RWPE2 (cell line): Measurements from ENCODE around the gene VPS41.

Experiments used
- ATAC-seq: fragments of 200-7000 bp; cut with Tn5 transposase; 3 replicates; pipeline ENCODE4 v1.9.1; 2021; ENCODE audit warnings: low read depth
- DNase-seq: peaks from one replicate; pipeline ENCODE4 v3.0.0-alpha.2; 2020; ENCODE audit warnings: low spot score
- H3K27ac ChIP-seq: fragments of 450-650 bp; 2 replicates; pipeline ENCODE4 v1.5.1; 2017; ENCODE audit warnings: mild to moderate bottlenecking; ENCODE audit not compliant: poor library complexity, severe bottlenecking
- H3K27me3 ChIP-seq: fragments of 250-450 bp; sonication (Bioruptor Pico); 2 replicates; pipeline ENCODE4 v1.5.1; 2021; ENCODE audit warnings: mild to moderate bottlenecking, moderate library complexity; ENCODE audit not compliant: insufficient read depth, poor library complexity, severe bottlenecking
- H3K36me3 ChIP-seq: fragments of 250-450 bp; sonication (Bioruptor Pico); 2 replicates; pipeline ENCODE4 v1.5.1; 2020; ENCODE audit warnings: low read depth, mild to moderate bottlenecking, moderate library complexity
- H3K4me1 ChIP-seq: fragments of 250-450 bp; sonication (Bioruptor Pico); 2 replicates; pipeline ENCODE4 v1.5.1; 2021; ENCODE audit warnings: mild to moderate bottlenecking, moderate library complexity; ENCODE audit not compliant: insufficient read depth, poor library complexity, severe bottlenecking
- H3K4me3 ChIP-seq: fragments of 250-450 bp; sonication (Bioruptor Pico); 2 replicates; pipeline ENCODE4 v1.5.1; 2021; ENCODE audit warnings: mild to moderate bottlenecking, moderate library complexity; ENCODE audit not compliant: severe bottlenecking
- H3K9me3 ChIP-seq: fragments of 250-450 bp; sonication (Bioruptor Pico); 2 replicates; pipeline ENCODE4 v1.5.1; 2021; ENCODE audit warnings: mild to moderate bottlenecking, moderate library complexity; ENCODE audit not compliant: severe bottlenecking
- CTCF ChIP-seq: fragments of 450-650 bp; IDR thresholded peaks from one replicate; pipeline ENCODE4 v1.5.1; 2017; ENCODE audit warnings: mild to moderate bottlenecking, moderate library complexity; ENCODE audit not compliant: poor library complexity, severe bottlenecking

The VPS41 gene

GRCh38 chr7:38886265-38886664 lies 22.7 kb downstream of the VPS41 start:
- Histone ChIP-seq H3K4me3 (no peak overlapping the region), H3K27ac (no peak overlapping the region), H3K36me3 (no peaks in the 10 kb centered on the region), H3K27me3 (no peaks in the 10 kb centered on the region), H3K4me1 (peaks cover 6% of the 10 kb centered on the region), H3K9me3 (peaks cover 3% of the 10 kb centered on the region)
- no peak for DNase-seq
- TF ChIP-seq CTCF: no peak
- no peak for ATAC-seq

DNA sequence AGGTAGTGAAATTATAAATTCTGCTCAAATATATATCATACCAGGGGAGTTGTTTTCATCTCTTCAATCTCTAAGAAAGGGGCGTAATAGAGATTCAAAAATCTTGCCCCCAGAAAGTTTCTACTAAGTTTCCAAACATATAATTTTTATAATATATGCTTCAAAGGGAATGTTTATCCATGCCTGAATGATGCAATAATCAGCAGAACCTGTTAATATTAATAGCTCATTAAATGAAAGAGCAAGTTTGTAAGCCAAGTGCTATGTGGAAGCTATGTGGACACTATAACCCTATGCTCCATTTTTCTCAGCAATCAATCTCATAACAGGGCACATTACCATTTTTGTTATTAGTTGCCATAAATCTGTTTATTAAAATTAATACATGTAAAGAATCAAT lies 25.3 kb downstream of the VPS41 start:
- no peaks in the 10 kb centered on the region for H3K9me3 ChIP-seq
- no peak for TF ChIP-seq CTCF
- DNase-seq: no peak

DNA sequence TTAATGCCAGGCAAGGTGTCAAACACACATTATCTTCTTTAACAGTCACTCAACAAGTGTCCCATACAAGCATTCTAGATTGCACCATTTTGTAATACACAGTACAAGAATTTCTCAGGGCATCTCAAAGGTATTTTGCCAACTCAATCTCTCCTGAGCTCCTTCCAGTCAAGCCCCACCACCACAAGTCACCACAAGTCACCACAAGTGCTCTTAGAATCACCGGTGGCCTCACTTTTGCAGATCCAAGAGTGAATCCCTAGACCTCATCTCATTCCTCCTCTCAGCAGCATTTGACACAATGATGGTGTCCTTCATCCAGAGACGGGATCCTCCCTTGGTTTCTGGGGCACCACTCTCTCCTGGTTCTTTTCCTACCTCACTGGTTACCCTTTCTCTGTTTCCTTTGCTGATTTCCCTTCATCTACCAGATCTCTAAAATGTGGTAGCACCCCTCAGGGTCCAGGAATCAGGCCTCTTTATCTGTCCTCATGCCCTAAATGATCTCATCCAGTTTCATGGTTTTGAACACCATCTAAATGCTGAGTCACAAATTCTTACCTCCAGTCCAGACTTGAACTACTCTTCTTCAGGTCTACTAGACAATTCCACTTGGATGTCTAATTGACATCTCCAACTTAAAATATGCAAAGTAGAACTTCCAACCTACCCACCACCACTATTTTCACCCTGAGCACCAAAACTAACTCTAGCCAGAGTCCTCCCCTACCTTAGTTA lies 26.9 kb downstream of the VPS41 start:
- peak; percentile 57; the same call in 2 of the 3 replicates for ATAC-seq
- no peak overlapping the region for H3K27ac ChIP-seq
- TF ChIP-seq CTCF: no peak
- no peak for DNase-seq
- H3K4me1 ChIP-seq: peaks cover 6% of the 10 kb centered on the region
- H3K9me3 ChIP-seq: no peaks in the 10 kb centered on the region
- no peak overlapping the region for H3K4me3 ChIP-seq
- H3K36me3 ChIP-seq: no peaks in the 10 kb centered on the region
- no peaks in the 10 kb centered on the region for H3K27me3 ChIP-seq

More for the DNA sequence above, 25.3 kb downstream of the VPS41 start:
- no peaks in the 10 kb centered on the region for H3K27me3 ChIP-seq
- H3K4me3 ChIP-seq: no peak overlapping the region
- ATAC-seq: no peak
- H3K36me3 ChIP-seq: no peaks in the 10 kb centered on the region
- H3K27ac ChIP-seq: no peak overlapping the region
- peaks cover 6% of the 10 kb centered on the region for H3K4me1 ChIP-seq

DNA sequence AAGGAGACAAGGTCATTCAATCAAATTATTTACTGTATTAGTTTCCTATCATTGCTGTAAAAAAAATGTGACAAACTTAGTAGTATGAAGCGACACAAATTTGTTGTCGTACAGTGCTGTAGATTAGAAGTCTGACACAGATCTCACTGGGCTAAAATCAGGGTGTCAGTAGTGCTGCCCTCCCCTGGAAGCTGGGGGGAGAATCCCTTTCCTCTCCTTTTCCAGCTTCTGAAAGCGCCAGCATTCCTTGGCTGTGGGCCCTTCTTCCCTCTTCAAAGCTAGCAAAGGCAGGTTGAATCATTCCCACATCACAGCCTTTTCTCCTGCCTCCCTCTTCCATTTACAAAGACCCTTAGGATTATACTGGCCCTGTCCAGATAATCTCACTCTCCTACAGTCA lies 28.0 kb downstream of the VPS41 start:
- Histone ChIP-seq H3K27ac (no peak overlapping the region), H3K9me3 (no peaks in the 10 kb centered on the region), H3K27me3 (no peaks in the 10 kb centered on the region), H3K4me1 (peaks cover 6% of the 10 kb centered on the region), H3K4me3 (no peak overlapping the region), H3K36me3 (no peaks in the 10 kb centered on the region)
- no peak for ATAC-seq
- TF ChIP-seq CTCF: no peak
- no peak for DNase-seq

- no peak for TF ChIP-seq CTCF
- no peaks in the 10 kb centered on the region for H3K36me3 ChIP-seq
- no peak for DNase-seq
- no peak for ATAC-seq
- no peaks in the 10 kb centered on the region for H3K27me3 ChIP-seq
- H3K4me1 ChIP-seq: peaks cover 6% of the 10 kb centered on the region
- H3K27ac ChIP-seq: no peak overlapping the region
- H3K4me3 ChIP-seq: no peak overlapping the region
- H3K9me3 ChIP-seq: no peaks in the 10 kb centered on the region
Measured at GRCh38 chr7:38880454-38880853, 28.5 kb downstream of the VPS41 start.
